Measurements from ENCODE around the gene TBRG4.

The TBRG4 gene

GRCh38 chr7:45125193-45125904 lies 13.9 kb upstream of the TBRG4 start:
- DNase-seq (ENCODE audit: extremely low read depth, low read depth): no peak
- TF ChIP-seq CTCF (IDR thresholded peaks at IDR 0.05; ENCODE audit: low read depth, low read length): no peak

GRCh38 chr7:45123913-45124710 lies 12.6 kb upstream of the TBRG4 start:
- no peak for DNase-seq (ENCODE audit: extremely low read depth, low read depth)
- no peak for TF ChIP-seq CTCF (IDR thresholded peaks at IDR 0.05; ENCODE audit: low read depth, low read length)

DNA sequence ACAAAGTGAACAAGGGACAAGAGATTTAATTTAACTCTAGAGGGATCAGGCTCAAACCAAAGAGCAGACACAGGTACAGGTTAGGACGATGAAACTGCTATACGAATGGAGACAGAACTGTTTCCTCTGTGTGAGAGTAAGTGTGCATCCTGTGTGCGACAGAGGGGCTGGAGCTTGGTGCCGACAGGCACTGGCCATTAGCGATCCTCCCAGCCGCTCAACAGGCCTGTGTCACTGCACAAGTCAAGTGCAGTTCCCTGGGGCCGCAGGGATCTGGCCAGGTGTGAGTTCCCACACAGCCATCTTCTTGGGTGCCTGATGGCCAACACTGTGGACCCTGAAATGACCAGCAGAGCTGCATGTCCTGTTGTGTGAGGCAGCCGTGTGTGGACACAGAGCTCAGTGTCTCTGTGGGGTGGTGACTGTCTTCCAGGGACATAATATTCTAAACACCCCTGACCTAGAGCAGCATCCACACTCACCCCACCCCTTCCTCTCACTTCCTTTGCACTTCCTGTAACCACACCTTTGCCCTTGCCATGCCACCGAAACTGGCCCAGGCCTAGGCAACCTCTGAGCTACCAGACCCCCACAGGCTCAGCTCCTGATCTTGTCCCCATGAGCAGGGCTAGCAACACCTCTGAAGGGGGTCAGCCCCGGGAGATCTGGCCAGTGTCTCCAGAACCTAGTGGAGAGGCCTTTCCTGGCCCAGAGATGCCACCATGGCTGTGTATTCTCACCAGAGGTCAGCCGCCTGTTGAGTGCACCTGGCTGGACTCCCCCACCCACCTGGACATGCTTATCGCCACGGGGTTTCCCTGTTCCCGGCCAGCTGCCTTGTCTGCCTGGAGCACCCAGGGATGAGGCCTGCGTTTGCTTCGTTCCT lies 11.7 kb upstream of the TBRG4 start:
- no peak for DNase-seq (ENCODE audit: extremely low read depth, low read depth)
- TF ChIP-seq CTCF (IDR thresholded peaks at IDR 0.05; ENCODE audit: low read depth, low read length): no peak

- TF ChIP-seq CTCF (IDR thresholded peaks at IDR 0.05; ENCODE audit: low read depth, low read length): no peak
- DNase-seq (ENCODE audit: extremely low read depth, low read depth): no peak
These were observed 8.1 kb upstream of the TBRG4 start for GRCh38 chr7:45119550-45119949.

DNA sequence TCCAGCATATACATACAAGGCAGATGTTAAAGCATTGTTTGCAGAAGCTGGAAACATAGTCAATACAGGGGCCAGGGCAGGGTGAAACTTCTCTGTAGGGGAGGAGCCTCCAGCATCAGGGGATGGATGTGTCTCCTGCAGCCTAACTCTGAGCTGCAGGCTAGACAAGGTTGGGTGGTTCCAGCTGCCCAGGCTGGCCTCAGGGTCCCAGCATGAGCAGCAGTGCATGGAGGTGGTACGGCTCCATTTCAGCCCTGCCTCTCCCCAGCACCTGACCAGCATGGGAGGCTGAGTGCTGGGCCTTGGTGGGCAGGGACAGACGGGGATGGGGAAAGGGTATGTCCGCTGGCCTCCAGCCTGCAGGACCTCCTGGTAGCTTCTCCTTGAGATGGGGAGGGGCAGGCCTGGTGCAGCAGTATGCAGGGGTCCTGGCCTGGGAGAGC lies 7.4 kb upstream of the TBRG4 start:
- no peak for TF ChIP-seq CTCF (IDR thresholded peaks at IDR 0.05; ENCODE audit: low read depth, low read length)
- DNase-seq (ENCODE audit: extremely low read depth, low read depth): no peak

- TF ChIP-seq CTCF (IDR thresholded peaks at IDR 0.05; ENCODE audit: low read depth, low read length): no peak
- no peak for DNase-seq (ENCODE audit: extremely low read depth, low read depth)
These were observed 6.8 kb upstream of the TBRG4 start for GRCh38 chr7:45118292-45118691.

Data from AG09319 (cell line).